Right lung (tissue), 5 donors: ENCODE results near the gene PLEKHO1. TPM values are rescaled to one million over a fixed set of nuclear protein-coding genes. Genes with fewer than 3 reads are reported as not detected.

Source experiments
- DNase-seq, 2 donors: peaks; one replicate each; pipeline ENCODE4 v3.0.0-alpha.2; 2013
- polyA plus RNA-seq, 5 donors: library from polyadenylated mRNA; unstranded; fragments of 120-200 nt; gene quantifications; one replicate each; pipeline versions ENCODE4 v1.2.1 to v1.2.3, GENCODE V29; 2013; ENCODE audit warnings: inconsistent platforms in 1 of 5, low replicate concordance in 1 of 5; ENCODE audit not compliant: insufficient read length in 5 of 5, insufficient read depth in 1 of 5

PLEKHO1 gene
- polyA plus RNA-seq, 5 donors: 42.9 to 67.3 (median 48.5) TPM

GRCh38 chr1:150146849-150147542 is 2.7 kb upstream of the PLEKHO1 start:
- no peak for DNase-seq

DNA sequence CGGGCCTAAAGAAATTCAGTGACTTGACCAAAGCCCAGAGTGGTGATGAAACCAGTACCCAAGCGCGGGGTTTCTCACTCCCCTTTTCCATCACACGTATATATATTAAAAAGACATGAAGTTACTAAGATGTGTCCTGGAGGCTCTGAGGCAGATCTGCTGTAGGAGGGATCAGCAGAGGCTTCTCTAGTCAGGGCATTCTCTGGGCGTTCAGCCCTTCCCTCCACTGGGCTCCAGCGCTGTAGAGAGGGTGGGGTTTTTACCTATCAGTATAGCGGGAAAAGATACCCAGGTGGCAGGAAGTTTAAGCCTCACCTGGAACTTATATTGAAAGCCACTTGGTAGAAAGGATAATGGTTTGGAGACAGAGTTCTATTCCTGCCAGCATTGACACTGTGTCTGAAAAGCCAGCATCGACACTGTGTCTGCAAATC is 862 bp upstream of the PLEKHO1 start:
- no peak for DNase-seq

DNA sequence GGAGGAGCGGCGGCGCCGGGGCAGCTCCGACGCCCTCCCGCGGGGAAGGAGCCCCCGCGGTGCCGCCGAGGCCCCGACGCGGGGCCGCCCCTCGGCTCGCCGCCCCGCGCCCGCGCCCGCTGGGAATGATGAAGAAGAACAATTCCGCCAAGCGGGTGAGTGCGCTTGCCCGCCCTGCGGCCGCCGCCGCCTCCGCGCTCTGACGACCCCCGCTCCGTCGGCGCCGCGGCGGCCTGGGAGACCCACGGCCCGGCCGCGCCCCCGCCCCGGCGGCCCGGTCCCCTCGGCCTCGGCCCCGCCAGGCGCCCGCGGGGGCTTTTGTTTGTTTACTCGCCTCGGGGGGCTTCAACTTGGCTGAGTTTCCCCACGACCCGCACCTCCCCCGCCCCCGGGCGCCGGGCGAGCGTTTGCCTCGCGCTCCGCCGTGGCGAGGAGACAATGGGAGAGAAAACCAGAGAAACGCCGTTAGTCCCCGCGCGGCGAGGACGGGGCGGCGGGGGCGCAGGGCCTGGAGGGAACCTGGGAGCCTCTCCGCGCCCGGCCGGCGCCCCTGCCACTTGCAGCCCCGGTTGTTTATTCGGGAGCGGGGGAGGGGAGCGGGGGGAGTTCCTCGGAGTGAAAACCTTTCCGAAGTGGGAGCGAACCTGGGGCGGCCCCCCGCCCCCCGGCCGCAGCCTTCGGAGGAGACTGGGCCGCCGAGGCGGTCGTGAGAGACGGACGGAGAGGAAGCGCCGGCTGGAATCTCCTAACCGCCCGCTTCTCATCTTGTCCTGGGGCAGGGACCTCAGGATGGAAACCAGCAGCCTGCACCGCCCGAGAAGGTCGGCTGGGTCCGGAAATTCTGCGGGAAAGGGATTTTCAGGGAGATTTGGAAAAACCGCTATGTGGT is 661 bp downstream of the PLEKHO1 start:
- DNase-seq: no peak

DNA sequence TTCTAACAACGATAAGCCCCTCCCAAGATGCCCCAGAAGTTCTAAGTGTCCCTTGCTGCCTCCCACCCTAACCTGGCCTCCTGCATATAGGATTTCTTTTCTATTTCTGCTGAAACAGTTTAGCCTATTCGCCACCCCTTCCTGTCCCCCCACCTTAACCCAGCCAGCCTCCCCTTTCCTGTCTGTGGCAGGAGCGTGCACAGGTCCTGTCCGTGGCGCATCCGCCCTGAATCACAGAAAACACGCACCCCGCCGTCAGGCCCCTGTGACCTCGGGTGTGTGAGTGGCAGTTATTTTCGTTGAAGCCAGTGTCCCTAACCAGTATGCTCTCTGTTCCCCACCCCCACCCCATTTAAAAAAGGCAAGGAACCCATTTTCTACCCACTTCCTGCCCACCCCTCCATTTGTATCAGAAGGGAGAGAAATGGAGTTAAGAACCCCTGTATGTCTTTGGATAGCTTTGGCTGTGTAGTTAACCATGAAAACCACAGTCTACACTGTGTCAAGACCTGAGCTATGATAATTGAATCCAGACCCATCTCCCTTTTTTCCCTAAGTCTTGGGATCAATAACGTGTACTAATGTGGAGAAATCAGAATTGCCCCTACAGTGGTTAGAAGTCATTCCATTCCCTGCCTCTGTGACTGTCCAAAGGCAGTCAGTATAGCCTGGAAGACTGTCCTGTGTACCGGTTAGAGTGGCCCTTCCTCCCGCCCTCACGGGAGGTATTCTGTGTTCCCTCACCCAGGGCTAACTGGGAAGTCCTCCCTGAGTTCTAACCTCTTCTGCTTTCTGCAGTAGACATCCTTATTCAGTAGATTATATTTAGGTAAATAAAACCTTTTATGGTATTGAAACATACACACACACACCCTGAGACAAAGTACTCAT is 1.8 kb downstream of the PLEKHO1 start:
- DNase-seq: no peak

GRCh38 chr1:150152182-150152536 is 2.4 kb downstream of the PLEKHO1 start:
- no peak for DNase-seq

- DNase-seq: no peak
These were observed 3.2 kb downstream of the PLEKHO1 start for GRCh38 chr1:150152772-150153456.

GRCh38 chr1:150154143-150154542 is 4.4 kb downstream of the PLEKHO1 start:
- DNase-seq: no peak

DNA sequence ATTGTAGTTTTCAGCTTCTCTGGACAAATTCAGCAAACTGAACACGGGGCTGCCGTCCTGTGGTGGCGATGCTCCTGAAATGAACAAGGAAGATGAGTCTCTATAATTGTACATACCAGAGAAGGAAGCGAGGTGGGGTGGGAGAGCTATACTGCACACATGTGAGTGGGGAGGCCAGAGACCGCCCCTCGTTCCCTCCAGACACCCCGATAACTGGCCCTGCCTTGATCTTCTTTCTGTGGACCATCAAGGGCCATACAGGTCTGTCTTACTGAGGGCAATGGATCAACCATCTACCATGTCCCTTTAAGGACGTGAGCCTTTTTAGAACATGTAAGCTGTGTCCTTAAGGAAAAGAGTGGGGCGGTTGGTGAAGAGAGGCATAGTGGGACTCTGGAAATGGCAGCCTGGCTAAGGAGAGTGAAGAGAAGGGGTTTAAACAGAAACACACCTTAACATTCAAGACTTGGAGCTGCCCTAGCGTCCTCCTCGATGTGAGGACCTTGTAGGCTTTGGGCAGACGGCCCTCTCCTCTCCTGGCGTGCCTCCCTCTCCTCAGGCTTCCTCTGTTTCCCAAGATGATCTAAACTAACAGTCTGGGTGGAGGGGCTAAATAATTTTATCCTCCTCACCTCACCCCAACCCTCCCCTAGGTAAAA is 5.8 kb downstream of the PLEKHO1 start:
- DNase-seq: no peak

- DNase-seq: no peak
These were observed 7.3 kb downstream of the PLEKHO1 start for GRCh38 chr1:150156868-150157603.

DNA sequence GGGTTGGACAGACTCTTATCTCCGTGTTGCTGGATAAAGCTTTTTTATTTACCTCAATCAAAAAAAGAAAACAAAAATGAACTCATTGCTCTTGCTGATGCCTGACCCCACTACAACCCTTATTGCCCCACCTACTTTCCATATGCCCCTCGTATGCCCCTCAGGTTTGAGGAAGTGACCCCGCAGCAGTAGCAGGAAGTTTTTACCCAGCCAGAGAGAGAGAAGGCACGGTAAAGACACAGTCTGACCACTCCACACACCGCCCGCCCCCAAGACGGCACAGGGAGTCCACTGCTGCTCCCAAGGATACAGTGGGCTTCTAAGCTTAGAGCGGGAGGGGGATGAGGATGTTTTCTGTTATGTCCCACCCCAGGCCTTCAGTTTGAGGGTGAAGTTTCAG is 9.8 kb downstream of the PLEKHO1 start:
- DNase-seq: no peak

DNA sequence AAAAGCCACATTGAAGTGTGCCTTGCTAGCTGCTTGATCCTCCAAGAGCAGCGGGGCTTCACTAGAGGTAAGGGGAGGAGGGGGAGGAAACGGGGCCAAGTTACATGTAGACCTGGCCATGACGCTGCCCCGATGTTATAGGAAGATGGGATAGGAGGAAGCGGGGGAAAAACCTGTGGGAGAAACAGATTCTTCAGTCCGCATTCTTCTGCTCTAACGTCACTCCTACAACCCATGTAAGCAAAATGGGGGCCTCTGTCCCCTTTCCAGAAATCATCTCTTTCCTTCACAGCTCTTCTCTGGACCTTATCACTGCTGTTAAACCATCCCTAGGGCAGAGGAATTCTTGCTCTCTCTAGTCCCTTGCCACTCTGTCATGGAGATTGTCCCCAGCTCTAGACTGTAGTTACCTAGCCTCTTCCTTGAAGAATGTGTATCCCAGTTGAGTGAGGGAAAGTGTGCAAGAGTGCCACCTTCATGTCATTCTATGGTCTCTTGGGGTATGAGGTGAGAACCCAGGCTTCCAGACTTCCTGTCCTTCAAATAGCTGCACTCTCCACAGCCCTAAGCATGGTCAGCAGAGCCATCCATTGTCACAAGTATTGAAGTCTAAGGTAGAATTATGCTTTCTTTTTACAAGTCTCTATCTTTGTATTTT is 11.4 kb downstream of the PLEKHO1 start:
- DNase-seq: no peak

DNA sequence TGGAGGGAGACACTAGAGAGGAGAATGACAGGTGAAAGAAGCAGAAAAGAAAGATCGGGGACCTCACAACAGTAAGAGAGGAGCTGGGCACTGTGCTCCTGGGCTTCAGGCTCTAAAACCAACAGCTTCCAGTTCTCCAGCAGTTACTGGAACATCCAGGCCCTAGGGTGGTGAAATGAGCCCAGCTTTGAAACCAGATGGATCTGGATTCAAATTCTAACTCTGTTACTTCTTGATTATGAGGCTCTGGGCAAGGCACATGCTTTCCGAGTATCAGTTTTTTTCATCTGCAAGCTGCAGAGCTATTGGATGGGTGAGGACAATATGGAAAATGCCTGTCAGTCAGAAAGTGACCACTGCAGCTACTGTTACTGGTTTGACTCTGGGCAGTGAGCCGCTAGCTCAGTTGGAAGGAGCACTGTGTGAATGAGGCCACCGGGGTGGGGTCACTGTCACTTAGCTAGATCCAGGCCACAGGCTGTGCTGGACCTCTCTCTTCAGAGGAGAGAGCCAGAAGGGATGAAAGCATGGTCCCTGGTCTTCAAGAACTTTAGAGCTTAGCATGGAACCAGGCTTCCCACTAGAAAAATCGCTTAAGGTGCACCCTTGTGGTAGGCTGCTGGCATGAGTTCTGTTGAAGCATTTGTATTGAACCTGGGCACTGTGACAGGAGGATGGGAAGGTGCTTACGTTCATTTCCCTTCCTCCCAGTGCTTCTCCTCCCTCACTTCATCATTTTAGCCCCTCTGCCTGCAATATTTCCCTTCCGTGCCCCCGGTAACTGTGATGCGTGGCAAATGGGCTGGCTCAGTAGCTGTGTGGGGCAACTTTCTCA is 12.2 kb downstream of the PLEKHO1 start:
- DNase-seq: no peak

DNA sequence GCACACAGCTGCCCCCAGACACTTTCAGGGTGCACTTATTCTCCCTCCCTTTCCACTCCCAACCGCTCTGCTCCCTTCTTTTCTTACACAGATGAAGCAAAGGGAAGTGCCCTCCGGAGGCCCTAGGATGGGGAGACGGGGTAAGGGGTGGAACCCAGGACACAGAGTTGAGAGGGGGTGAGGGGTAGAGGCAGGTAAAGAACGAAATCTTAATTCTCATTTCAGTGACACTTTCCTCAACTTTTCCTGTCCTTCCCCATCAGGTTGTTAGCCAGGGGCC is 12.8 kb downstream of the PLEKHO1 start:
- DNase-seq: no peak

DNA sequence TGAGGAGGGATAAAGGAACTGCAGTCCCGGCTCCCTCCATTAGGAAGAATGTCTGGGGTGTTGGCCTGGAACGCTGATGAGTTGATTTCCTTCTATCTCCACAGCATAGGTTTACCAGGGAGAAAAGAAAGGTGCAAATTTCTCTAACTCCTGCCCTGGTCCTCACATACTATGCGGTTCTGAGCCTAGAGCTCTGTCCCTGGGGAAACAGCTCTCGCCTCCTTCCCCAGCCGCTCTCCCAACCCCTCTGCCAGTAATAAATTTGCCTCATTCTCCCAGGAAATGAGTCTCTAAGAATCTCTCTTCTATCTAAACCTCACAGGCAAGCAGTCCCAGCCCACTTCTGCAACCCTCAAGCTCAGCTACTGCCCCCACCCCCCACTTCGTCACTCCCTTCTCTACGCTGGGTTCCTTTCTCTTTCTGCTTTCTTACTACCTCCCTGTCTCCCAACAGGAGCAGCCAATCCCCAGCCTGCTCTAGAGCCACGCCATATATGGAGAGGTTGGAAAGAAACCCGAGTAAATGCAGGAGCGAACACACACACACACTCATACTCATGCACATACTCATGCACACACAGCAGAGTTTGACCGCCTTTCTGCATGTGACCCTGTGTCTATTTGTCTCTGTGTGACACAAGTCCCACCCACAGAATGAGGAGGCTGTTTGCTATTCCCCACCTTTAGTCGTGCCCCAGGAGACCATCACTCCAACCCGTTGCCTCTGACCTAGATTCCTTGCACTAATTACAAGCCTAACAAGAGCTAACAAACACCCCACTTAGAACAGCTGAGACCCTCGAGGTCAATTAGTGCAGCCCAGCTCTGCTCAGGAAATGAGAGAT is 13.4 kb downstream of the PLEKHO1 start:
- DNase-seq: peak; percentile 91 to 95

DNA sequence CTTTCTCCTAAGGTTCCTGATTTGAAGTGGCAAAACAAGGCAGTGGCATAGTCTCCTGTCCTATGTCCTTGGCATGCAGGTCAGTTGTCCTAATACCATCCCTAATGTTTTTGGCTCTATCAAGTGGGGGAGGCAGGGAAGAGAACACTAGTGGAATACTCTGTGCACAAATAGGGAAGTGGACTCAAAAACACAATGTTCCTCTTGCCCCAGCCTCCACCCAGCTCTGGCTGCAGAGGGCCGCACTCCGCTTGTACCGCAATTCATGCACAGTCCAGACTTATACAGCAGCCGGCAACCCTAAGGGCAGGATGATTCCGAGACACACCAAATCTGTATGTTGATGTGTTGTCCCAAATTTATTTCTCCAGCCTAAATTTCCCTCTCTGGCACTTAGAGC is 14.5 kb downstream of the PLEKHO1 start:
- no peak for DNase-seq

DNA sequence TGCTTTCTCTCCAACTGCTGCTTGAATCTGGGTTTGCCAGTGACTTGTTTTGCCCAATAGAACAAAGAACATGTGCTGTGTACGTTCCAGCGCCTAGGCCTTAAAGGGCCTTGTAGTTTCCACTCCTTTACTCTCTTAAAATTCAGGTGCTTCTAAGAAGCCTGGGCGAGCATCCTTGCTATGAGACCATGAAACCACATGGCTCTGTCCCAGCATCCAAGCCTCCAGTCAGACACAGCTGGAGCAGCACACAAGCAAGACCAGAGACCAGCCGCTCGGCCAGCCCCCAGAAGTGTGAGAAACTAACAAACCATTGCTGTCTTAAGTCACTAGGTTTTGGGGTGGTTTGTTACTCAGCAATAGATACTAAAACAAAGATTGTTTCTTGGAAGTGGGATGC is 15.1 kb downstream of the PLEKHO1 start:
- DNase-seq: no peak

DNA sequence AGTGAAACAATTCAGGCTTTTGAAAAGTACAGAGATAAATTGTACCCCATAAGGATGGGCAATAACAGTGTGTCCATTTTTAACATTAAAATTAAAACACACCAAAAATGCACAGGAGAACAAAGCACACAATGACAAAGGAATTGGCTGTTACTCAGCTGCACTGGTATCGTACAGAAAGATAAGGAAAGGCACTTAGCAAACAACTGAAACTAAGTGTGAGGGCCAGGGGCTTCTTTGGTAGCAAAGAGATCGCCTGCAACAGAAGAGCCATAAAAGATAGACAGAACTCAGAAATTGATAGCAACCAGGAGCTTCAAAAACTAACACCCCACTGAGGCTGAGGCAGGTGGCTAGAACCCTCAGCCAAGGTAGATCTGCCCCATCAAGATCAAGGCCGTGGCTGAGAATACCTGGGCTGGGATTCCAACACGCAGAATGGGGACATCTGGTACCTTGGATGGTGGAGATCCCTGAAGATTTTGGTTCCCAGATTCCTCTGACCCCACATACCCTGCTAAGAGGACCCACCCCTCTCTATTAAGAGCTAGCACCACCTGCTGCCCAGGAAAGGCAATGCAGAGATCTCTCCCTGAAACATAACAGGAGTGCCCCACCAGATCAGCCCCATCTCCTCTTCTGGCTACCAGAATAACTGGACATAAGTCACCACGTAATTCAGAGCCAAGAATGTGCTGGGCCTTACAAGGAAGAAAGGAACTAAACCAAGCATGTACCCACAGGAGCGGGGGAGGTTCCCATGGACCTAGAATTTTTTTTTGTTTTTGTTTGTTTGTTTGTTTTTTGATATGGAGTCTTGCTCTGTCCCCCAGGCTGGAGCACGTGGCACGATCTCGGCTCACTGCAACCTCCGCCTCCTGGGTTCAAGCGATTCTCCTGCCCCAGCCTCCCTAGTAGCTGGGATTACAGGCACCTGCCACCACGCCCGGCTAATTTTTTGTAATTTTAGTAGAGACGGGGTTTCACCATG is 16.2 kb downstream of the PLEKHO1 start:
- DNase-seq: no peak
